ENCODE data around the gene TOLLIP.

Gene TOLLIP

DNA sequence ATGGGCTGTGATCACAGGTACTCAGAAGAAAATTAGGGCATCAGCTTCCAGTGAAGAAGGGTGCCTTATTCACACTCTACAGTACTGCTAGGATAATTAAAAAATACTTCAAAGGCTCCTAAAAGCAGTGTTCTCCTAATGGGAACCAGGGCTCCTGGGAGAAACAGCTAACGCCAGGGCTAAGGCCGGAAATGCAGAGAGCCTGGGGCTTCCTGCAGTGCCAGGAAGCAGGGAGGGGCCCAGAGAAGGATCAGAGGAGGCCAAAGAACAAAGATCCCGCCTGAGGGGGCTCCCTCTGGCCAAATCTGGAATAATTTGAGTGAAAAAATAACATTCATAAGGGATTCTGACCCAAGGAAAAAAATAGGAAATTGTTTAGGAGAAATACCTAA lies 27.5 kb downstream of the TOLLIP start:
- Histone ChIP-seq H3K4me1 (ENCODE audit: control insufficient read depth, insufficient read depth, low read length, poor library complexity, severe bottlenecking) (no peaks in the 10 kb centered on the region), H3K9me3 (ENCODE audit: control insufficient read depth, low read length) (no peaks in the 10 kb centered on the region), H3K27me3 (replicated peaks; ENCODE audit: control insufficient read depth, insufficient read depth, low read length, poor library complexity, severe bottlenecking) (no peaks in the 10 kb centered on the region), H3K4me3 (ENCODE audit: insufficient read depth, low read depth, low read length, poor library complexity, severe bottlenecking) (no peak overlapping the region), H3K36me3 (ENCODE audit: control insufficient read depth, insufficient read depth, low read length) (peaks cover 57% of the 10 kb centered on the region), H3K27ac (ENCODE audit: insufficient read depth, low read length, poor library complexity, severe bottlenecking) (no peak overlapping the region)
- DNase-seq, result no peak

DNA sequence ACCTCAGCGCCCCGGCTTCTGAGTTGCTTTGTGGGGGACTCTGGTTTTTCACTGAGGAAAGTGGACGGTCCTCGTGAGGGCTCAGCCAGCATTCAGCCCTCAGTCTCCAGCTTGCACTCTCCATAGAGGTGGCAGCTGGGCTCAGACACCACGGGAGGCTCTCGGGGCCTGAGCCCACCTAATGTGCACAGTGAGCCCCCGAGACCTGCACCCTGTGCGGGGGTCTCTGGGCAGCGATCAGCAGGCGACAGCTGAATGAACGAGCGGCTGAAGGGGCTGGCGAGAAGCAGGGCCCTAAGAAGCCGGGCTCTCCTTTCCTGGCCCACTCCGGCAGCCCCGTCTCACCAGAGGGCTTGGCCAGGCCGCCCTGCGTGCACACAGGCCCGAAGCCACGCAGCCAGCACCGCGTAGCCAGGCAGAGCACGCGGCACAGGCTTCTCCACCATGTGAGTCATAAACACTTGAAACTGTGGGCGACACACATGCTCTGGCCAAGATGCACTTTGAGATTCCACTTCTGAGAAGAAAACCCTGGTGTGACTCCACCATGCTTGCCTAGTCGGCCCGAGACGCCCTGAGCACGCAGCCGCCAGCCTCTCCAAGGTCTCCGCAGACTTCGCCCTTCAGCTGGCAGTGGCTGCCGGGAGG lies 28.0 kb downstream of the TOLLIP start:
- H3K27ac ChIP-seq (ENCODE audit: insufficient read depth, low read length, poor library complexity, severe bottlenecking), result no peak overlapping the region
- H3K4me1 ChIP-seq (ENCODE audit: control insufficient read depth, insufficient read depth, low read length, poor library complexity, severe bottlenecking), result no peaks in the 10 kb centered on the region
- no peak for DNase-seq
- peaks cover 53% of the 10 kb centered on the region for H3K36me3 ChIP-seq (ENCODE audit: control insufficient read depth, insufficient read depth, low read length)
- no peaks in the 10 kb centered on the region for H3K9me3 ChIP-seq (ENCODE audit: control insufficient read depth, low read length)
- H3K4me3 ChIP-seq (ENCODE audit: insufficient read depth, low read depth, low read length, poor library complexity, severe bottlenecking), result no peak overlapping the region
- no peaks in the 10 kb centered on the region for H3K27me3 ChIP-seq (replicated peaks; ENCODE audit: control insufficient read depth, insufficient read depth, low read length, poor library complexity, severe bottlenecking)

DNA sequence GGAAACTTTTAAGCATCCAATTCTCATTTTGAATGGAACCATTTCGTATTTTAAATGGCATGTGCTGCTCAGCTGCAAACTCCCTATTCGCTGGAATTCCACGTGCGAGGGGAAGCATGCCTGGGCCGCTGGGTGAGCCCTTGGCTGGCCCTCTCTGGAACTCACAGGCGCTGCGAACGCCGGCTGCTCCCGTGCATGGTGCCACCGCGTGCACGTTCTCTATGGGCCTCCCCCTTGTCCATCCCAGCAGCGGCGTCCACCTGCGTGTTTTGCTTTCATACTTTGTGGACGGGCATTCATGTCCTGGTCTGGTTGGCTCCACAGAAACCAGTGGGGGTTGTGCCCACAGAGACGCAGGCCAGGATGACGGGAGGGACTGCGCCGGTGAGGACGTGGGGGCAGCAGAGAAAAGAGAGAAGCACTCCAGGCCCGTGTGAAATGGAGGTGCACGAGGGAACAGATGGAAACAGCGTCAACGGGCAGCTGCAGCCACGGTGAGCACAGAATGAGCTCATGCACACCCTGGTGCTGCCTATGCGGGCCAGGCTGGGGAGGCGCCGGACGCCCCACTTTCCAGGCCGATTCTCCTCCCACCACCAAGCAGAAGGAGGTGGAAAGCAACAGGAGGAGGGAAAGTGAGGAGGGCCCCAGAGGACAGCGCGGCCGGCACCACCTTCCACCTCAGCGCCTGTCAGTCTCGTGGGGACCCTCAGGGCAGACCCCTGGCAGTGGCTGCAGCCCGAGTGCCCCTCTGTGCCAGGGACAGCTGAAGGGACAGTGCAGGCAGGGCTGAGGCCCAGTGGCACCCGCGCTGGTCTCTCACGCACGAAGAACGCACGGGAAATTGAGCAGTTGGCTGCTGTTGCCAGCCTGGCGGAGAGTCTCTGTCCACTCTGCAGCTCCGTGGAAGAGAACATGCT lies 29.1 kb downstream of the TOLLIP start:
- Histone ChIP-seq H3K9me3 (ENCODE audit: control insufficient read depth, low read length) (no peaks in the 10 kb centered on the region), H3K4me3 (ENCODE audit: insufficient read depth, low read depth, low read length, poor library complexity, severe bottlenecking) (no peak overlapping the region), H3K27ac (ENCODE audit: insufficient read depth, low read length, poor library complexity, severe bottlenecking) (no peak overlapping the region), H3K36me3 (ENCODE audit: control insufficient read depth, insufficient read depth, low read length) (peaks cover 54% of the 10 kb centered on the region), H3K27me3 (replicated peaks; ENCODE audit: control insufficient read depth, insufficient read depth, low read length, poor library complexity, severe bottlenecking) (no peaks in the 10 kb centered on the region), H3K4me1 (ENCODE audit: control insufficient read depth, insufficient read depth, low read length, poor library complexity, severe bottlenecking) (no peaks in the 10 kb centered on the region)
- no peak for DNase-seq

DNA sequence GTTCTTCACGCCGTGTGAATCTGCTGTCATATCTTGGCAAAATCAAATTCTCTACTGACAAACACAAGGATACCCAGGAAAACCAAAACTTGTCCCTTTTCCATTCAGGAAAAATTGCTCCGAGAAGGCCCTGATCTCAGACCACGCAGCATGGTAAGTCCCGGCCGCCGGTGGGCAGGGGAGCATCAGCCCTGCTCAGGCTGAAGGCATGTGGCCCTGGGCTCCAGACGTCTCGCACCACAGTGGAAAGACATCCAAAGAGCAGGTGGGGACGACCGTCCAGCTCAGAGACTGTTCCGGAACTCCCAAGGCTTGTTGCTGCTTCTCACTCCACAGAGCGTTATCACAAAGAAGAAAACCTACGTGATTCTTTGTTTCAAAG lies 29.8 kb downstream of the TOLLIP start:
- Histone ChIP-seq H3K27ac (ENCODE audit: insufficient read depth, low read length, poor library complexity, severe bottlenecking) (no peak overlapping the region), H3K9me3 (ENCODE audit: control insufficient read depth, low read length) (no peaks in the 10 kb centered on the region), H3K36me3 (ENCODE audit: control insufficient read depth, insufficient read depth, low read length) (peaks cover 46% of the 10 kb centered on the region), H3K4me1 (ENCODE audit: control insufficient read depth, insufficient read depth, low read length, poor library complexity, severe bottlenecking) (no peaks in the 10 kb centered on the region), H3K4me3 (ENCODE audit: insufficient read depth, low read depth, low read length, poor library complexity, severe bottlenecking) (no peak overlapping the region), H3K27me3 (replicated peaks; ENCODE audit: control insufficient read depth, insufficient read depth, low read length, poor library complexity, severe bottlenecking) (no peaks in the 10 kb centered on the region)
- no peak for DNase-seq

DNA sequence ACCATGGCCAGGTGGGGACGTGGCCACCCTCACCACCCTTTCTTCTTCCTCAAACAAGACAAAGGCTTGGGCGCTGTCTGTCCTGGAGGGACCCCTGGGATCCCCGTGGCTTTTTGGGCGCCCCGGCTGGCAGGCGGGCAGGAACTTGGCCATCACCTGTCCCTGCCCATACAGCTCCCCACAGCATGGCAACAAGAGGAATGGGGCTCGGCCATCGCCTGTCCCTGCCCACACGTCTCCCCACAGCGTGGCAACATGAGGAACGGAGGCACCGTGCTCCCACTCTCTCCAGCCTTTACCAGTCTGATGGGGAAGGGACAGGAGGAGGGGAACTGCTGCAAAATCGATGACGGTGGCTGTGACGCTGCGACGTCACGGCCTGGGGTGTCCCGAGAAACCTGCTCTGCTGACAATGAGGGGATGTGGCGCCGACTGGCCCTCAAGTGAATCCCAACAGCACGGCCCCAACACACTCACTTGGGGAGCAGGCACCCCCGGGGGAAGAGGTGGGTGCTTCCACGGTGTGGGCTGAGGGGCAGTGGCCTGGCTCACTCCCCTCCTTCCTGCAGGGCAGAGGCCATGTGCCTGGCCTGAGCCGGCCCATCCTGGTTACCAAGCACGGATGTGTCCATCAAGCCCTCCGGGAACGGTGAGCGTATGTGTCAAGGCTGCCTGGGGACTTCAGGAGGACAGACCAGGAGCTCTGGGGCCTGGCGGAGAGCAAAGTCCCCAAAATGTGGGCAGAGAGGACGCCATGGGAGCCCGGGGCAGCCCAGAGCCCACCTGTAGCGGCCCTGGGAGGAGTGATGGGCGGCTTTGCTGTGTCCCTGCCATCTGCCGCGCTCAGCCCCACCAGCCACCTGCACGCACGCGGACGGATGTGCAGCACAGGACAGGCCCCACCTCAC lies 30.4 kb downstream of the TOLLIP start:
- Histone ChIP-seq H3K36me3 (ENCODE audit: control insufficient read depth, insufficient read depth, low read length) (peaks cover 43% of the 10 kb centered on the region), H3K4me1 (ENCODE audit: control insufficient read depth, insufficient read depth, low read length, poor library complexity, severe bottlenecking) (no peaks in the 10 kb centered on the region), H3K4me3 (ENCODE audit: insufficient read depth, low read depth, low read length, poor library complexity, severe bottlenecking) (no peak overlapping the region), H3K9me3 (ENCODE audit: control insufficient read depth, low read length) (no peaks in the 10 kb centered on the region), H3K27ac (ENCODE audit: insufficient read depth, low read length, poor library complexity, severe bottlenecking) (no peak overlapping the region), H3K27me3 (replicated peaks; ENCODE audit: control insufficient read depth, insufficient read depth, low read length, poor library complexity, severe bottlenecking) (no peaks in the 10 kb centered on the region)
- no peak for DNase-seq

DNA sequence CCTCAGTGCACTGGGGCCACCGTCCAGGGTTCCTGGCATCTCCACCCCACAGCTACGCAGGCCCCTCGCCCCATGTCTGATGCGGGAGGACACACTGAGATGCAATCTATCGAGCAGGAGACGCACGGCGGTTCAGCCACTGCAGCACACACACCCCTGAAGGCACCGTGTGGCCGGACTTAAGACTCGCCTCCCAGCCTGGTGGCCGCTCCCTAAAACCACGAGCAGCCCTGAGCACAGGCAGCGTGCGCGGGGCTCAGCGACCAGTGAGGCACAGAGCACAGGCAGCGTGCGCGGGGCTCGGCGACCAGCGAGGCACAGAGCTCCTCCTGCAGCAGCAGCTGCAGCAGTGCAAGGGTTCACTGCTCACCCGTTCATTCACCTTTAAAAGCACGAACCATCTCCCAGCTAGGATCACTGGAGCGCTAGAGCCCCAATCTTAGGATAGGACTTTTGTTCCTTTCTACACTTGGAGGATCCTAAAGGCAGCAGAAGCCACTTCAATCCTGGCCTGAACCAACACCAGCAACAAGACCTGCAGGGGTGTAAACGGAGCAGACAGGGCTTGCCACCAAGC lies 31.4 kb downstream of the TOLLIP start:
- H3K27ac ChIP-seq (ENCODE audit: insufficient read depth, low read length, poor library complexity, severe bottlenecking), result no peak overlapping the region
- H3K9me3 ChIP-seq (ENCODE audit: control insufficient read depth, low read length), result no peaks in the 10 kb centered on the region
- no peak overlapping the region for H3K4me3 ChIP-seq (ENCODE audit: insufficient read depth, low read depth, low read length, poor library complexity, severe bottlenecking)
- H3K36me3 ChIP-seq (ENCODE audit: control insufficient read depth, insufficient read depth, low read length), result peaks cover 34% of the 10 kb centered on the region
- no peak for DNase-seq
- no peaks in the 10 kb centered on the region for H3K4me1 ChIP-seq (ENCODE audit: control insufficient read depth, insufficient read depth, low read length, poor library complexity, severe bottlenecking)
- no peaks in the 10 kb centered on the region for H3K27me3 ChIP-seq (replicated peaks; ENCODE audit: control insufficient read depth, insufficient read depth, low read length, poor library complexity, severe bottlenecking)

DNA sequence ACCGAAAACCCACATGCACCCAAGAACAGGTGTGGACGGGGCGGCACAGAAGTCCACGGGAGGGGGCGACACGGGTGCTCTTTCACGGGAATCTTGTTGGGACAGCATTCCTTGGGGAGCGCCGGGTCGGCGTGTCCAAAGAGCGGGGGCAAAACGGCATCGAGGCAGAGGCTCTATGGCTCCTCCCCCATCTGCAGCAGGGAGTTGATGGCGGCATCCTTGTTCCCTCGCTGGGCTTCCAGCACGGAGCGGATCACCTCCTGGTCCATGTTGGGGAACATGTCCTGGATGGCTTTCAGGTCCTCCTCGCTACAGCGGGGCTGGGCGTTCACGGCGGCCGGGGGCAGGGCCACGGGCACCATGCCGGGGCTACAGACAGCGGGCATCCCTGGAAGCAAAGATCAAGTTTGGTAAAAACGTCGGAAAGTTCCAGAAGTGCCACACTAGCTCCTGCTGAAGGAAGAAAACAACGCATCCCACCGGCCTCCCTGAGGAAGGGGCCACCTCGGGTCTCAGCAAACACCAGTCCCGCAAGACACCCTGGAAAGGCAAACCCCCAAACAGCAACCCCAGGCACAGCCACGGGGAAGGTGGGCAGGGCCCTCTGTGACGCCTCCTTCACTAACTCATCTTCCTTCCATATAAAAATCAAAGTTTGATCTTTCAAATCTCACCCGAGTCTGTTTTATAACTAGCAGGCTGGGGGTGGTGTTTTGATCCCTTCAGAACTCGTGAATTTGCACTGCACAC lies 32.4 kb downstream of the TOLLIP start:
- H3K4me1 ChIP-seq (ENCODE audit: control insufficient read depth, insufficient read depth, low read length, poor library complexity, severe bottlenecking), result no peaks in the 10 kb centered on the region
- H3K27me3 ChIP-seq (replicated peaks; ENCODE audit: control insufficient read depth, insufficient read depth, low read length, poor library complexity, severe bottlenecking), result no peaks in the 10 kb centered on the region
- H3K4me3 ChIP-seq (ENCODE audit: insufficient read depth, low read depth, low read length, poor library complexity, severe bottlenecking), result no peak overlapping the region
- H3K36me3 ChIP-seq (ENCODE audit: control insufficient read depth, insufficient read depth, low read length), result peaks cover 32% of the 10 kb centered on the region
- no peak for DNase-seq
- no peaks in the 10 kb centered on the region for H3K9me3 ChIP-seq (ENCODE audit: control insufficient read depth, low read length)
- no peak overlapping the region for H3K27ac ChIP-seq (ENCODE audit: insufficient read depth, low read length, poor library complexity, severe bottlenecking)

DNA sequence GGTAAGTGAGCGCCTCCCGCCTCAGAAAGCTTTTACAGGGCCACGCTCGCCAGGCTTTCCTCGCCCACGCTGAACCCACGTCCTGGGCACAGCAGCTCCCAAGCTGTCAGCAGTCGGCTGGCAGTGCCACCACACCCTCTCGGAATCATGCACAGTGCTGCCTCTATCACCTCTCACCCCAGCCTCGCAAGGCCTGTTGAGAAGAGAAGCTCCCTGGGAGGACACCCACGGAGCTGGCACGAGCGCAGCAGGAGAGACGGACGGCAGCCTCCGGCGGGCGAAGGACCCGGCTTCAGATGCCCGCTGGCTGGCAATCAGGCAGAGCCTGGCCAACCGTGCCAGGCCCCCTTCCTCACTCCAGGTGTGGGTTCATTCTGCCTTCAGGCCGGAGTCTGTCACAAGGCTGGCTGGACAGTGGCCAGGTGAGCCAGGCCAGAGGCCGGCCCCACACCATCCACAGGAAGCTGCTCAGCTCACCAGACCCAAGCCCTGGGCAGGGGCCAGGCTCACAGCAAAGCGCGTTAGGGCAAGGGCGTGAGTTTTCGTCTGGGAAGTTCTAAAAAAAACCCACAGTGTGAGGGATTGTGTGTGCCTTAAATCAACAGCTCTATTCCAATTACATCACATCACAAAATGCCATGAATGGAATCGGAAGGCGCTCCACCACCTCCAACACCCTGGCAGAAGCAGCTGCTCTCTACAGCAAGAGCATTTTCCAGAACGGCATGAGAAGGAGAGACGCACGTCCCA lies 33.2 kb downstream of the TOLLIP start:
- H3K9me3 ChIP-seq (ENCODE audit: control insufficient read depth, low read length), result no peaks in the 10 kb centered on the region
- no peak for DNase-seq
- H3K27ac ChIP-seq (ENCODE audit: insufficient read depth, low read length, poor library complexity, severe bottlenecking), result no peak overlapping the region
- no peaks in the 10 kb centered on the region for H3K4me1 ChIP-seq (ENCODE audit: control insufficient read depth, insufficient read depth, low read length, poor library complexity, severe bottlenecking)
- H3K27me3 ChIP-seq (replicated peaks; ENCODE audit: control insufficient read depth, insufficient read depth, low read length, poor library complexity, severe bottlenecking), result no peaks in the 10 kb centered on the region
- no peak overlapping the region for H3K4me3 ChIP-seq (ENCODE audit: insufficient read depth, low read depth, low read length, poor library complexity, severe bottlenecking)
- H3K36me3 ChIP-seq (ENCODE audit: control insufficient read depth, insufficient read depth, low read length), result peaks cover 24% of the 10 kb centered on the region

DNA sequence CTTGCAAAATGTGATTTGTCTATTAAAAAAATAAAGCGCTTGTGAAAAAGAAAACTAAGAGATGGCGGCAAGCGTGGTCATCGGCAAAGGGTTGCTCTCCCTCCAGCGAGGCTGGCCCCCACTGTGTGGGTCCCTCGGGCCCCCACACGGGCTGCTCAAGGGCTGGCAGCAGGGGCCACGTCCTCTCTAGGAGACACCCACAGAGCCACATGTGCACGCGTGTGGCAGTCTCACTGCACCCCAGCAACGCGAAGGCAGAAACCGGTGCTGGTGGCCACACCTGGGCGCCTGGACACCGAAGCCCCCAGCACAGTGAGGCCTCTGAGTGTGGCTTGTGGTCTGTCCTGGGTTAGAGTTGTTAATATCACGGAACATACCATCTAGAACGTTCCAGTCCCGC lies 34.4 kb downstream of the TOLLIP start:
- no peaks in the 10 kb centered on the region for H3K9me3 ChIP-seq (ENCODE audit: control insufficient read depth, low read length)
- H3K27ac ChIP-seq (ENCODE audit: insufficient read depth, low read length, poor library complexity, severe bottlenecking), result no peak overlapping the region
- H3K4me1 ChIP-seq (ENCODE audit: control insufficient read depth, insufficient read depth, low read length, poor library complexity, severe bottlenecking), result no peaks in the 10 kb centered on the region
- peaks cover 13% of the 10 kb centered on the region for H3K36me3 ChIP-seq (ENCODE audit: control insufficient read depth, insufficient read depth, low read length)
- no peak overlapping the region for H3K4me3 ChIP-seq (ENCODE audit: insufficient read depth, low read depth, low read length, poor library complexity, severe bottlenecking)
- no peak for DNase-seq
- H3K27me3 ChIP-seq (replicated peaks; ENCODE audit: control insufficient read depth, insufficient read depth, low read length, poor library complexity, severe bottlenecking), result no peaks in the 10 kb centered on the region
